ENCODE data around the gene MAP4. TPM values are rescaled to one million over a fixed set of nuclear protein-coding genes. Genes with fewer than 3 reads are reported as not detected.
A peak's percentile ranks its signal among the peaks of the same experiment; 100 is the strongest.

The MAP4 gene
- total RNA-seq, 1 donor from 2014 or later, result 54.6 TPM

GRCh38 chr3:47891613-47892005 is 124.6 kb downstream of the MAP4 start:
- no peaks in the 10 kb centered on the region for H3K9me3 ChIP-seq (ENCODE audit: low read depth)
- peaks cover 53% of the 10 kb centered on the region for H3F3A ChIP-seq (ENCODE audit: low read depth)
- H3K4me3 ChIP-seq, result peak overlapping the region; percentile 40
- Mint-ChIP-seq H3K36me3 (peaks cover 24% of the 10 kb centered on the region), H3K27me3 (ENCODE audit: insufficient read depth, low read depth) (peaks cover 7% of the 10 kb centered on the region), H3K4me1 (peaks cover 59% of the 10 kb centered on the region), H3K9me3 (no peaks in the 10 kb centered on the region), H3K4me3 (peak overlapping the region; percentile 73), H3K27ac (peak overlapping the region; percentile 99)
- DNase-seq (ENCODE audit: low spot score), result no peak
- H3K79me2 ChIP-seq (ENCODE audit: low read depth), result peaks cover 19% of the 10 kb centered on the region
- H3K36me3 ChIP-seq, result no peaks in the 10 kb centered on the region
- H2AFZ ChIP-seq (replicated peaks), result no peak overlapping the region
- no peak overlapping the region for H3K9ac ChIP-seq
- H3K4me1 ChIP-seq, result peaks cover 50% of the 10 kb centered on the region
- H3K27me3 ChIP-seq, result no peaks in the 10 kb centered on the region
- H3K4me2 ChIP-seq, result peak overlapping the region; percentile 83
- TF ChIP-seq EZH2 (IDR thresholded peaks at IDR 0.05) (no peak), EZH2phosphoT487 (IDR thresholded peaks at IDR 0.05) (no peak), CTCF (IDR thresholded peaks at IDR 0.05) (no peak)
- H3K27ac ChIP-seq, result peak overlapping the region; percentile 99
- H4K20me1 ChIP-seq (ENCODE audit: low read depth), result no peaks in the 10 kb centered on the region

- Mint-ChIP-seq H3K9me3 (no peaks in the 10 kb centered on the region), H3K4me3 (peak overlapping the region; percentile 69), H3K36me3 (peaks cover 26% of the 10 kb centered on the region), H3K27ac (peak overlapping the region; percentile 99), H3K27me3 (ENCODE audit: insufficient read depth, low read depth) (peaks cover 7% of the 10 kb centered on the region), H3K4me1 (peaks cover 61% of the 10 kb centered on the region)
- Histone ChIP-seq H3K36me3 (no peaks in the 10 kb centered on the region), H3K9me3 (ENCODE audit: low read depth) (no peaks in the 10 kb centered on the region), H2AFZ (replicated peaks) (no peak overlapping the region), H4K20me1 (ENCODE audit: low read depth) (no peaks in the 10 kb centered on the region), H3K4me3 (peak overlapping the region; percentile 40), H3K4me1 (peaks cover 50% of the 10 kb centered on the region), H3K4me2 (peak overlapping the region; percentile 83), H3F3A (ENCODE audit: low read depth) (peaks cover 53% of the 10 kb centered on the region), H3K27me3 (no peaks in the 10 kb centered on the region), H3K27ac (peak overlapping the region; percentile 99), H3K9ac (no peak overlapping the region), H3K79me2 (ENCODE audit: low read depth) (peaks cover 25% of the 10 kb centered on the region)
- TF ChIP-seq EZH2 (IDR thresholded peaks at IDR 0.05) (no peak), CTCF (IDR thresholded peaks at IDR 0.05) (no peak), EZH2phosphoT487 (IDR thresholded peaks at IDR 0.05) (no peak)
- DNase-seq (ENCODE audit: low spot score), result peak; percentile 85
These were observed 125.2 kb downstream of the MAP4 start for GRCh38 chr3:47890828-47891612.

- H3K79me2 ChIP-seq (ENCODE audit: low read depth), result peaks cover 32% of the 10 kb centered on the region
- H3K27me3 ChIP-seq, result no peaks in the 10 kb centered on the region
- peak overlapping the region; percentile 83 for H3K4me2 ChIP-seq
- no peaks in the 10 kb centered on the region for H3K9me3 ChIP-seq (ENCODE audit: low read depth)
- H3K4me3 ChIP-seq, result peak overlapping the region; percentile 40
- H2AFZ ChIP-seq (replicated peaks), result no peak overlapping the region
- peak overlapping the region; percentile 62 for H3K9ac ChIP-seq
- peak overlapping the region; percentile 69 for H3K4me3 Mint-ChIP-seq
- TF ChIP-seq CTCF (IDR thresholded peaks at IDR 0.05), result no peak
- TF ChIP-seq EZH2phosphoT487 (IDR thresholded peaks at IDR 0.05), result no peak
- no peak for TF ChIP-seq EZH2 (IDR thresholded peaks at IDR 0.05)
- DNase-seq (ENCODE audit: low spot score), result peak; percentile 66
- peaks cover 50% of the 10 kb centered on the region for H3K4me1 ChIP-seq
- H3K36me3 Mint-ChIP-seq, result peaks cover 25% of the 10 kb centered on the region
- no peaks in the 10 kb centered on the region for H3K9me3 Mint-ChIP-seq
- H3K36me3 ChIP-seq, result no peaks in the 10 kb centered on the region
- peak overlapping the region; percentile 99 for H3K27ac ChIP-seq
- peaks cover 61% of the 10 kb centered on the region for H3K4me1 Mint-ChIP-seq
- H4K20me1 ChIP-seq (ENCODE audit: low read depth), result no peaks in the 10 kb centered on the region
- peak overlapping the region; percentile 99 for H3K27ac Mint-ChIP-seq
- peaks cover 55% of the 10 kb centered on the region for H3F3A ChIP-seq (ENCODE audit: low read depth)
- H3K27me3 Mint-ChIP-seq (ENCODE audit: insufficient read depth, low read depth), result peaks cover 5% of the 10 kb centered on the region
These were observed 125.9 kb downstream of the MAP4 start for GRCh38 chr3:47890126-47890827.

Data from neural progenitor cell (in vitro differentiated cells).